Measurements from ENCODE around the gene RALA.

DNA sequence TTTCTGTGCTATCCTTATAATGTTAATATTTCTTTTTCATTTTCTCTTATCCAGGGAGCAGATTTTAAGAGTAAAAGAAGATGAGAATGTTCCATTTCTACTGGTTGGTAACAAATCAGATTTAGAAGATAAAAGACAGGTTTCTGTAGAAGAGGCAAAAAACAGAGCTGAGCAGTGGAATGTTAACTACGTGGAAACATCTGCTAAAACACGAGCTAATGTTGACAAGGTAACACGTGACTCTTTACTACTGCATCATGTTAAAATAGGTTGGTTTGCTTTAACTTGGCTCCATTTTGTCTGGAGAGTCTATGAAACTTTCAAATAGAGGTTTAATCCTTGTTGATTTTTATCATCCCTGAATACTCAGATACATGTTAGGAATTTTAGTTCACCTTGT is 73.3 kb downstream of the RALA start:
- TF ChIP-seq BRF2 (CRISPR knock-in tag; IDR thresholded peaks at IDR 0.05), result no peak
- TF ChIP-seq TAF1 (CRISPR knock-in tag; IDR thresholded peaks at IDR 0.05), result no peak
- no peak for TF ChIP-seq JUNB (CRISPR knock-in tag; IDR thresholded peaks at IDR 0.05; ENCODE audit: borderline replicate concordance)
- TF ChIP-seq, protein P1, sequence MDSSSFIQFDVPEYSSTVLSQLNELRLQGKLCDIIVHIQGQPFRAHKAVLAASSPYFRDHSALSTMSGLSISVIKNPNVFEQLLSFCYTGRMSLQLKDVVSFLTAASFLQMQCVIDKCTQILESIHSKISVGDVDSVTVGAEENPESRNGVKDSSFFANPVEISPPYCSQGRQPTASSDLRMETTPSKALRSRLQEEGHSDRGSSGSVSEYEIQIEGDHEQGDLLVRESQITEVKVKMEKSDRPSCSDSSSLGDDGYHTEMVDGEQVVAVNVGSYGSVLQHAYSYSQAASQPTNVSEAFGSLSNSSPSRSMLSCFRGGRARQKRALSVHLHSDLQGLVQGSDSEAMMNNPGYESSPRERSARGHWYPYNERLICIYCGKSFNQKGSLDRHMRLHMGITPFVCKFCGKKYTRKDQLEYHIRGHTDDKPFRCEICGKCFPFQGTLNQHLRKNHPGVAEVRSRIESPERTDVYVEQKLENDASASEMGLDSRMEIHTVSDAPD (CRISPR knock-in tag; IDR thresholded peaks at IDR 0.05), result no peak
- TF ChIP-seq NFYB (CRISPR knock-in tag; IDR thresholded peaks at IDR 0.05), result no peak
- TF ChIP-seq ZNF740 (CRISPR knock-in tag; IDR thresholded peaks at IDR 0.05), result no peak
- TF ChIP-seq NCOA1 (CRISPR knock-in tag; IDR thresholded peaks at IDR 0.05), result no peak
